GM12872 (cell line): Measurements from ENCODE around the gene SERPING1.

Experiments used
- TF ChIP-seq, protein P1 (sequence below): IDR thresholded peaks from 3 replicates; pipeline ENCODE4 v1.5.1; 2011; ENCODE audit warnings: low read depth, mild to moderate bottlenecking, low read length, moderate library complexity; ENCODE audit not compliant: insufficient read depth

The SERPING1 gene

DNA sequence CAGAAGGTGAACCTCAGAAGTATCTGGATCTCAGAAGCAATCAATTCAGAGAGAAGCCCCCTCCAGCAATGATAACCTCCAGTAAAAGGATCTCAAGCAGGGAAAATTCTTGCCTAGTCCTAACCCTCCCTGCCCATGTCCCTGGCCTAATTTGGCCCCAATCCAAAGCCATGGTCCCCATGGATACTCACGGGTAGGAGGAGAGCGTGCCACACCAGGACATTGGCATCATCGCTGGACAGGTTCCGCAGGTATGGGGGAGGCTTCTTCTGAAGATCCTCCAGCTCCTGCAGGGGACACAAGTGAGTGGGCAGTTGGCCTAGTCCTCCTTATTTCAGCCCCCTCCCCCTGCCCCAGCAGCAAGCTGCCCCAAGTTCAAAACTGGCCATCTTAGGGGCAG, 37.3 kb upstream of the SERPING1 start:
- TF ChIP-seq, protein P1, sequence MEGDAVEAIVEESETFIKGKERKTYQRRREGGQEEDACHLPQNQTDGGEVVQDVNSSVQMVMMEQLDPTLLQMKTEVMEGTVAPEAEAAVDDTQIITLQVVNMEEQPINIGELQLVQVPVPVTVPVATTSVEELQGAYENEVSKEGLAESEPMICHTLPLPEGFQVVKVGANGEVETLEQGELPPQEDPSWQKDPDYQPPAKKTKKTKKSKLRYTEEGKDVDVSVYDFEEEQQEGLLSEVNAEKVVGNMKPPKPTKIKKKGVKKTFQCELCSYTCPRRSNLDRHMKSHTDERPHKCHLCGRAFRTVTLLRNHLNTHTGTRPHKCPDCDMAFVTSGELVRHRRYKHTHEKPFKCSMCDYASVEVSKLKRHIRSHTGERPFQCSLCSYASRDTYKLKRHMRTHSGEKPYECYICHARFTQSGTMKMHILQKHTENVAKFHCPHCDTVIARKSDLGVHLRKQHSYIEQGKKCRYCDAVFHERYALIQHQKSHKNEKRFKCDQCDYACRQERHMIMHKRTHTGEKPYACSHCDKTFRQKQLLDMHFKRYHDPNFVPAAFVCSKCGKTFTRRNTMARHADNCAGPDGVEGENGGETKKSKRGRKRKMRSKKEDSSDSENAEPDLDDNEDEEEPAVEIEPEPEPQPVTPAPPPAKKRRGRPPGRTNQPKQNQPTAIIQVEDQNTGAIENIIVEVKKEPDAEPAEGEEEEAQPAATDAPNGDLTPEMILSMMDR, result no peak

DNA sequence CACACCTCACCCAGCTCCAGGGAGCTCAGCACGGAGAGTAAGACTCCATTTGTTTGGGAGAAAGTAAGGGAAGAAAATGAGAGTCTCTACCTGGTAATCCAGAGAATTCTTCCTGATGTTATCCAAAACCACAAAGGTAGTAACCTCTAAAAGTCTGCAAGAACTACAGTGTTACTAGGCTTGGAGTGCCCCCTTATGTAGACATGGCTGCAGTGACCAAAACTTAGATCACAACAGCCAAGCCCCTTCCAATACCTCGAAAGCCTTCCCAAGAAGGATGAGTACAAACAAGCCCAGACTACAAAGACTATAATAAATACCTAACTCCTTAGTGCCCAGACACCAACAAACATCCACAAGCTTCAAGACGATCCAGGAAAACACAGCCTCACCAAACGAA, 34.9 kb upstream of the SERPING1 start:
- TF ChIP-seq, protein P1, result no peak

DNA sequence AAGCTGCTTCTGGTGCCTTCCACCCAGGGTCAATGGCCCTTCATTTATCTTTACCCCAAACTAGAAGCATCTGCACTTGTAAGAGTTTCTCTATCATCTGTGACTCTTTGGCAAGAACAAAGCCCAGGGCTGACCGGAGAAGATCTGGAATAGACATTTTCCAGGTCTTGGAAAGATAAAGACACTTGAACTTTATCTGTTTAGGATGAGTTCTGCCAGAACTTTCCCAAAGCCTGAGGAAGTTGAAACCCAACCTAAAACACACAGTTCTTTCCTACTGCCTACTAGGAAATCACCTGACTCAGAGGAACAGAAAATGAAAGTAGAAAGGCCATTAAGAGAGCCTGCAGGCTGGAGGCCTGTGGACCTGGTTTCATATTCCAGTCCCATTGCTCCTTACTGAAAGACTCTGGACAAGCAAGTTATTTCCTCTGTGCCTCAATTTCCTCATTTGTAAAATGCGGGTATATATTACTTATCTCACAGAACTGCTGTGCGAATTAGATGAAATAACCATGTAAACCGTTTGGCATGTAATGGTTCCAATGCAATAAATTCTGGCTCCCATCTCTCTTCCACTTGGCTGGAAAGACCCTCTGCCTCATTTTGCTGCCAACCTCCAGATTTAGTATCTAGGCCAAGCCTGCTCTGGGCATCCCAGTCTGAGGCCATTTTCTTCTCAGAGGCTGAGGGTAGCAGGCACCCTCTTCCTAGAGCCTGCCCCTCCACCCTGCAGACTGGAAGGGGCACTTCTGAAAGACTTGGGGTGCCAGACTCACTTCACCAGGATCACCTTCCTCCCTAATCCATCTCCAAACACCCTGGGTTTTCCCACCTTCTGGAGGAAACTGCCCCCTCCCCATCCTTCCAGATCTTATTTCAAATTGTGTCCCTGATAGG, 31.2 kb upstream of the SERPING1 start:
- TF ChIP-seq, protein P1, result no peak

DNA sequence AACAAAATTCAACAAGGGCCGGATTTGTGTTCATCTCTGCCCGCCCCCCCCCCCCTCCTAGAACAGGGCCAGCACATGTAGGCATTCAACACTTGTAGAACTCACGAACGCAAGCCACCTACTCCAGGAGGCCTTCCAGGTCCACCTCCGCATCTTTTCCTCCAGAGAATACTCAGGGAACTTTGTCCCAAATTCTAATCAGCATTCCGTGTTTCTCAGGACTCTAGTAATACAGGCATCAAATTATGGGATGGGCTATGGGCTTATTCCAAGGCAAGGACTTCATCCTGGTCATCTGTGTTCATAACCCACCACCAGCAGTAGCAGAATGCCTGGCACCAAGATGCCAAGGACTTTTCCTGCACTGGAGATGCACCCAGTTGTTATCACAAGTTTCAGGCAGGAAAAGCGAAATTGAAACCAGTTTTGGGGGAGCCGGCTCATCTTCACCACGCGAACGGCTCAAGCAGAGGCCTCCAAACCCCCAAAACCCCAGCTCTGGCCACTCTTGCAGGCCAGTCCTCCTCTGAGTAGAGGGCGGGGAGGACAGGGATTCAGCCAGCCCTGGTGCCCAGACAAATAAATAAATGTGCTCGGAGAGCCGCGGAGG, 30.5 kb upstream of the SERPING1 start:
- TF ChIP-seq, protein P1, result no peak

DNA sequence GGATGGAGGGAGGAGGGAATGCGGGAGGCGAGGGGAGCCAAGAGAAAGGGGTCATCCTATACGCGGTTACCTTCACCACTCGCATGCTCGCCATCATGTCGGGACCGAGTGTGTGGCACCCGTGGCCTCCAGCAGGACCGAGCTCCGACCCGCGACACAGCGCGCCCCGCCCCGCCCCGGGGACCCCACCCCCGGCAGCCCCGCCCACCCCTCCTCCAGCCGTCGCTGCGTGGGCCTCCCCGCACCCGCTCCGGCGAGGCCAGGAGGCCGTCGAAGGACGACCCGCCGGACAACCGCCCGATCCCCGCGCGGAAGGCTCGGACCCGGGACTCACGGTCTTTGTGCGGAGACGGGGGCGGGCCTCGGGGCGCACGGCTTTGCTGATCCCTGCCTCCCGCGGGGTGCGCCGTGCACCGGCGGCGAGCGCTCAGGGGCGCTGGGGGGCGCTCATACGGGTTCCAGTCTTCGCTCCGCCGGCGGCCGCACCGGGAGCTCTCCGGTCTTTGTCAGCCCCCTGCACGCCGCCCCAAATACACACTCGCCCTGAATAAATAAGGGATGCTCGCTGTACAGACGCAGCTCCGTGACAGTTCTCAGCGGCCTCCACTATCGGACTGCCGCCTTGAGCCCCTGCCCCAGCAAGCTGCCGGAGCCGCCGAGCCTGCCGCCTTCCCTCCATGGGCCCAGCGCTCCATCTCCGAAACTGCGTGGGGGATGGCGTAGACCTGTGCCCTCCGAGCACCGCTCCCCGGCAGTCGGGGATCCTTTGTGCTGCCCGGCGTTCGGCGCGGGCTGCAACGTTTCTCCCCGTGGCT, 29.8 kb upstream of the SERPING1 start, which contains the start of gene UBE2L6:
Gene UBE2L6 (minus strand): TSS at position 158 of the 815 bp plus-strand sequence. CDS start 61 bp downstream, at position 97.
- TF ChIP-seq, protein P1, result peak; percentile 38; the same call in 1 of the 3 replicates

DNA sequence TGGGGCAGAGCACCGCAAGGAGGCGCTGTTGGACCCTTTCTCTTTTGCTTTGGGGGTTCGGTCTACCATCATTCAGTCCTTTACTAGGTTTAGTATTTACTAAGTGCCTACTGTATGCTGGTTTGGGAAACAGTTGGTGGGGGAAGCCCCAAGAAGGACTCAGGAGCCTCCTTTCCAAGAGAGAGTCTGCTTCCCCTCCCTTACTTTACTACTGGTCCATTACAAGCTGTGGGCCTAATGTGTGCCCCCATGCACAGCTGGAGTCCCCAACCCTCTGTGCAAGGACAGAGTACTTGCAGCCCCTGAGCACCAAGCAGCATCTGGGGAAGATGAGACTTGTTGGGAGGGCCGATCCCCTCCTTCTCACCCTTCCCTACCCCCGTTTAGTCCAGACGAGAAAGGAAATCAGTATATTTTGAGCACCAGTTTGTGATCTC, 29.1 kb upstream of the SERPING1 start:
- TF ChIP-seq, protein P1, result peak; percentile 95

DNA sequence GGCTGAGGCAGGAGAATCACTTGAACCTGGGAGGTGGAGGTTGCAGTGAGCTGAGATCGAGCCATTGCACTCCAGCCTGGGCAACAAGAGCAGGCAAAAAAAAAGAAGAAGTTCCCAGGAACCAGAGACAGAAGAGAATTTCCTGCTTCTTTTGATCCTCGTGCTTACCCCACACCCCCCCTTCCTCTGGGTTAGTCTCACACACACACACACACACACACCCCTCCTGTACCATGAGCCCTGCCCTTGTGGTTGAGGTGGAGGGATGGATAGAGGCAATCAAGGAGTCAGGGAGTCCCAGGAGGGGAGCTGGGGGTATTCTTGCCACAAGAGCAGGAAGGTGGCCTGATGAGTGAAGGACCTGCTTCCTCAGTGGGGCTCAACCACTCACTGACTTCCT, 25.9 kb upstream of the SERPING1 start:
- TF ChIP-seq, protein P1, result no peak
